Stimulated activated CD4-positive, alpha-beta T cell treated with anti-CD3 and anti-CD28 coated beads, Interleukin-1b, Interleukin-23, amount 100 ng/mL, for 4 hours (primary cell): Measurements from ENCODE around the gene RELCH.
A peak's percentile ranks its signal among the peaks of the same experiment; 100 is the strongest.

Source experiments
- DNase-seq, 2 donors: peaks; one replicate each; pipeline ENCODE4 v3.0.0-alpha.2; 2020; ENCODE audit warnings: low read depth in 2 of 2

RELCH gene

GRCh38 chr18:62189208-62189607 lies 2.2 kb downstream of the RELCH start:
- no peak for DNase-seq

GRCh38 chr18:62196079-62196478 lies 9.0 kb downstream of the RELCH start:
- no peak for DNase-seq

GRCh38 chr18:62196980-62197379 lies 9.9 kb downstream of the RELCH start:
- no peak for DNase-seq

GRCh38 chr18:62198259-62198658 lies 11.2 kb downstream of the RELCH start:
- no peak for DNase-seq

GRCh38 chr18:62199629-62200028 lies 12.6 kb downstream of the RELCH start:
- no peak for DNase-seq

- no peak for DNase-seq
Measured at GRCh38 chr18:62200121-62200914, 13.3 kb downstream of the RELCH start.

- DNase-seq = no peak
Measured at GRCh38 chr18:62201870-62202269, 14.8 kb downstream of the RELCH start.

GRCh38 chr18:62205824-62206223 lies 18.8 kb downstream of the RELCH start:
- DNase-seq = no peak

GRCh38 chr18:62206593-62206992 lies 19.5 kb downstream of the RELCH start:
- DNase-seq = no peak

GRCh38 chr18:62209046-62209445 lies 22.0 kb downstream of the RELCH start:
- no peak for DNase-seq

- DNase-seq = no peak
Measured at GRCh38 chr18:62210138-62210537, 23.1 kb downstream of the RELCH start.

GRCh38 chr18:62211325-62211828 lies 24.3 kb downstream of the RELCH start:
- DNase-seq = no peak

GRCh38 chr18:62214790-62215189 lies 27.7 kb downstream of the RELCH start:
- no peak for DNase-seq

- DNase-seq = no peak
Measured at GRCh38 chr18:62224229-62224628, 37.2 kb downstream of the RELCH start.

- no peak for DNase-seq
Measured at GRCh38 chr18:62226047-62226446, 39.0 kb downstream of the RELCH start.

- no peak for DNase-seq
Measured at GRCh38 chr18:62236252-62236651, 49.2 kb downstream of the RELCH start.

GRCh38 chr18:62239475-62239874 lies 52.4 kb downstream of the RELCH start:
- no peak for DNase-seq

- DNase-seq = no peak
Measured at GRCh38 chr18:62242955-62243354, 55.9 kb downstream of the RELCH start.

- no peak for DNase-seq
Measured at GRCh38 chr18:62245177-62245576, 58.1 kb downstream of the RELCH start.

- no peak for DNase-seq
Measured at GRCh38 chr18:62245699-62246098, 58.6 kb downstream of the RELCH start.

- DNase-seq = no peak
Measured at GRCh38 chr18:62248313-62248712, 61.3 kb downstream of the RELCH start.

GRCh38 chr18:62249478-62250097 lies 62.5 kb downstream of the RELCH start:
- peak; percentile 52 to 59 for DNase-seq

- DNase-seq = no peak
Measured at GRCh38 chr18:62250475-62250874, 63.4 kb downstream of the RELCH start.
